LNCaP clone FGC (cell line): ENCODE results near the gene GAD1.

Experiments
- DNase-seq: peaks from one replicate; pipeline ENCODE4 v3.0.0-alpha.2; 2011; ENCODE audit warnings: low read depth
- H3K4me3 ChIP-seq: 2 replicates; pipeline ENCODE4 v1.5.1; 2011; ENCODE audit warnings: mild to moderate bottlenecking, low read depth, low read length, control low read depth
- CTCF ChIP-seq: IDR thresholded peaks from 2 replicates; pipeline ENCODE4 v1.5.1; 2012; ENCODE audit warnings: mild to moderate bottlenecking; ENCODE audit not compliant: control insufficient read depth, insufficient read depth; ENCODE audit errors: extremely low read depth

GAD1 gene

DNA sequence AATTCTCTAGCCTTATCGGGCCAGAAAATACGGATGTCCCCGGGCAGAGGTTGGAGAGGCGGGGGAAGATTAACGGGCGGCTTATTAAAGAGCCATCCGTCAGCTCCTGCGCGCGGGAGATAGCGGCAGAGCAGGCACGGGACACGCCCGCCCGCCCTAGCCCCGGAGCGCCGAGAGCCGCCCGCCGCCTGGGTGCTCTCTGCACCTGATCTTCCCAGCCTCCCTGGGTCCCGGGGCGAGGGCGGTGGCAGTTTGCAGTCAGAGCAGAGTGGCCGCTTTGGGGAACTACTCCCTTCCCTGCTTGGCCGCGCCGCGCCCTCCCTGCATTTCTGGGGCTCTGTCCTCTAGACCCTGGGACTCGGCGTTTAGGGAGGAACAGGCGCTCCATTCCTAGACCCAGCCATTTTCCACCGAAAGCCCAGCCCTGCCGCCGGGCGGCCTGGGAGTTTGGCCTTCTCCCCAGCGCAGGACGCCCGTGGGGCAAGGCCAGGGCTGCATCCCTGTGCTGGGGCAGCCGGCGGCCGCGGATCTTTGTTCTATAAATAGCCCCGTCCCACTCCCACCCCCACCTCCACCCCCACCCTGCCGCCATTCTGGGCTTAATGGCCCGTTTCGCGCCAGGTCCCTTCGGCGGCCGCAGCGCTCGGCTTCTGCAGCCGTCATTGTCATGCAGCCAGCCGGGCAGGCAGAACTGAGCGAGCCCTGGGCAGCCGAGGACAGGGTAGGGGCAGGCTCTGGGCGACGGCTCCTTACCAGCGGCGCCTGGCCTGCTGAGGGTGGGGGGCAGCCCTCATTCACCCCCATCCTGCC lies 6.6 kb downstream of the GAD1 start:
- H3K4me3 ChIP-seq, result no peak overlapping the region
- TF ChIP-seq CTCF, result no peak
- no peak for DNase-seq

GRCh38 chr2:170823898-170824215 lies 7.2 kb downstream of the GAD1 start:
- no peak for DNase-seq
- no peak overlapping the region for H3K4me3 ChIP-seq
- TF ChIP-seq CTCF, result no peak

- no peak for DNase-seq
- no peak overlapping the region for H3K4me3 ChIP-seq
- TF ChIP-seq CTCF, result no peak
Observed at GRCh38 chr2:170824526-170825015, 7.9 kb downstream of the GAD1 start.

DNA sequence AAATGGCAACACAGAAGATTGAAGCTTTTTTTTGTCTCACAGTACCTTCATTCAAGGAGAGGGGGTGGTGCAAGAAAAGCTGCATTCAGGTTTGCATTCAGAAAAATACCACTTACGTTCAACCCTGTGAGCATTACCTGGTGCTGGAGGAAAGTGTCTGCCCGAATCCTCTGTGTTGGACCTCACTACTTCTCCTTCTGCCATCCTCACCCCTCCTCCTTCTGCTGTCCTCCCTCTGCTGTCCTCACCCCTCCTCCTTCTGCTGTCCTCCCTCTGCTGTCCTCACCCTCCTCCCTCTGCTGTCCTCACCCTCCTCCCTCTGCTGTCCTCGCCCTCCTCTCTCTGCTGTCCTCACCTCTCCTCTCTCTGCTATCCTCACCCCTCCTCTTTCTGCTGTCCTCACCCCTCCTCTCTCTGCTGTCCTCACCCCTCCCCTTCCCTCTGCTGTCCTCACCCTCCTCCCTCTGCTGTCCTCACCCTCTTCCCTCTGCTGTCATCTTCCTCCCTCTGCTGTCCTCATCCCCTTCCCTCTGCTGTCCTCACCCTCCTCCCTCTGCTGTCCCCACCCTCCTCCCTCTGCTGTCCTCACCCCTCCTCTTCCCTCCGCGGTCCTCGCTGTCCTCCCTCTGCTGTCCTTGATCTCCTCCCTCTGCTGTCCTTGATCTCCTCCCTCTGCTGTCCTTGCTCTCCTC lies 11.3 kb downstream of the GAD1 start:
- no peak for DNase-seq
- no peak for TF ChIP-seq CTCF
- no peak overlapping the region for H3K4me3 ChIP-seq

DNA sequence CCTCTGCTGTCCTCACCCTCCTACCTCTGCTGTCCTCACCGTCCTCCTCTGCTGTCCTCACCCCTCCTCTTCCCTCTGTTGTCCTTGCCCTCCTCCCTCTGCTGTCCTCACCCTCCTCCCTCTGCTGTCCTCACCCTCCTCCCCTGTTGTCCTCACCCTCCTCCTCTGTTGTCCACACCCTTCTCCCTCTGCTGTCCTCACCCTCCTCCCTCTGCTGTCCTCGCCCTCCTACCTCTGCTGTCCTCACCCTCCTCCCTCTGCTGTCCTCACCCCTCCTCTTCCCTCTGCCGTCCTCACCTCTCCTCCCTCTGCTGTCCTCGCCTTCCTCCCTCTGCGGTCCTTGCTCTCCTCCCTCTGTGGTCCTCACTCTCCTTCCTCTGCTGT lies 11.8 kb downstream of the GAD1 start:
- no peak for TF ChIP-seq CTCF
- no peak overlapping the region for H3K4me3 ChIP-seq
- no peak for DNase-seq

GRCh38 chr2:170829036-170829435 lies 12.3 kb downstream of the GAD1 start:
- DNase-seq, result no peak
- TF ChIP-seq CTCF, result no peak
- H3K4me3 ChIP-seq, result no peak overlapping the region

DNA sequence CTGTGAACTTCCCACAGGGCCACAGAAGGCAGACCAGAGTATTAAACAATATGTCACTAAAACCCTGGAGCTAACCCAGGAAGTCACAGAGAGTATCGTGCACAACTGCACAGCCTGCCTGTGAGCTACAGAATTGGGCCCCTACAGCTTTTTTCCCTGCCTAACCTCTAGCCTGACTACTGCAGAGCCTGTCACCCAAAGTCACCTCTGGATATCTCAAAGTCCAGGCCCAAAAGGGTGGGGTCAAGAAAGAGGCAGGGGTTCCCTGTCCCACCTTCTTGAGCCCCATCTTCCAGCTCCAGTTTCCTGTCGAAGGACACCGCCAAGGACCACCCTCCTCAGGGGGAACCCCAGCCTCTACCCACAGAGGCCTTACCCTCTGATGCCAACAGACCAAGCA lies 13.5 kb downstream of the GAD1 start:
- no peak for DNase-seq
- TF ChIP-seq CTCF, result no peak
- no peak overlapping the region for H3K4me3 ChIP-seq
